OCI-LY1 (cell line): ENCODE data around the gene FRK.

Source experiments
- H2AFZ ChIP-seq: fragments of 200-600 bp; sonication (generic), shearing (Covaris generic); 2 replicates; pipeline ENCODE4 v1.6.0; 2014; ENCODE audit warnings: antibody characterized with exemption, mild to moderate bottlenecking, low read length
- H3F3A ChIP-seq: fragments of 200-600 bp; sonication (generic), shearing (Covaris generic); 2 replicates; pipeline ENCODE4 v1.6.0; 2014; ENCODE audit warnings: mild to moderate bottlenecking, antibody characterized with exemption, low read length, moderate library complexity; ENCODE audit not compliant: insufficient read depth
- H3K27ac ChIP-seq: fragments of 200-600 bp; sonication (generic); 2 replicates; pipeline ENCODE4 v1.5.1; 2014; ENCODE audit warnings: low read length, mixed run types, mild to moderate bottlenecking, low read depth; ENCODE audit not compliant: poor library complexity, severe bottlenecking
- H3K27me3 ChIP-seq: fragments of 200-600 bp; sonication (generic); 2 replicates; pipeline ENCODE4 v1.6.0; 2014; ENCODE audit warnings: antibody characterized with exemption, mild to moderate bottlenecking, low read length, moderate library complexity; ENCODE audit not compliant: insufficient read depth
- H3K36me3 ChIP-seq: fragments of 200-600 bp; sonication (generic); 2 replicates; pipeline ENCODE4 v1.6.1; 2014; ENCODE audit warnings: mild to moderate bottlenecking, antibody characterized with exemption, low read length, moderate library complexity, mixed read lengths; ENCODE audit not compliant: insufficient read depth
- H3K4me1 ChIP-seq: fragments of 200-600 bp; sonication (generic); 2 replicates; pipeline ENCODE4 v1.5.1; 2014; ENCODE audit warnings: mild to moderate bottlenecking, low read length, moderate library complexity; ENCODE audit not compliant: insufficient read depth, severe bottlenecking
- H3K4me2 ChIP-seq: fragments of 200-600 bp; sonication (generic), shearing (Covaris generic); 2 replicates; pipeline ENCODE4 v1.6.1; 2014; ENCODE audit warnings: low read length
- H3K4me3 ChIP-seq: fragments of 200-600 bp; sonication (generic); 2 replicates; pipeline ENCODE4 v1.5.1; 2014; ENCODE audit warnings: low read length, low read depth, mild to moderate bottlenecking, mixed read lengths; ENCODE audit not compliant: poor library complexity, severe bottlenecking
- H3K79me2 ChIP-seq: fragments of 200-600 bp; shearing (Covaris generic); 2 replicates; pipeline ENCODE4 v1.6.1; 2016; ENCODE audit warnings: mixed run types, low read length, mixed read lengths; ENCODE audit not compliant: insufficient read depth
- H3K9ac ChIP-seq: fragments of 200-600 bp; sonication (generic), shearing (Covaris generic); 2 replicates; pipeline ENCODE4 v1.6.1; 2014; ENCODE audit warnings: mild to moderate bottlenecking, low read length, mixed read lengths
- H3K9me2 ChIP-seq: fragments of 200-600 bp; sonication (generic), shearing (Covaris generic); 2 replicates; pipeline ENCODE4 v1.6.1; 2014; ENCODE audit warnings: low read depth, mild to moderate bottlenecking, low read length, mixed read lengths
- H3K9me3 ChIP-seq: fragments of 200-600 bp; shearing (Covaris generic); 2 replicates; pipeline ENCODE4 v1.6.1; 2014; ENCODE audit warnings: low read length, mixed read lengths
- H4K20me1 ChIP-seq: fragments of 200-600 bp; sonication (generic), shearing (Covaris generic); 2 replicates; pipeline ENCODE4 v1.6.0; 2016; ENCODE audit warnings: mild to moderate bottlenecking, low read length; ENCODE audit not compliant: insufficient read depth
- CTCF ChIP-seq: fragments of 200-600 bp; sonication (generic), shearing (Covaris generic); IDR thresholded peaks from 2 replicates; pipeline ENCODE4 v1.5.1; 2017; ENCODE audit warnings: mild to moderate bottlenecking, antibody characterized with exemption, low read length, moderate library complexity, mixed read lengths
- EZH2 ChIP-seq: fragments of 200-600 bp; sonication (generic), shearing (Covaris generic); IDR thresholded peaks from 2 replicates; pipeline ENCODE4 v1.8.0; 2017; ENCODE audit warnings: borderline replicate concordance, mixed run types, mild to moderate bottlenecking, antibody characterized with exemption, low read length, moderate library complexity, mixed read lengths

Gene FRK

GRCh38 chr6:116105247-116105646 lies 44.6 kb upstream of the FRK start:
- no peaks in the 10 kb centered on the region for H4K20me1 ChIP-seq
- H3K27ac ChIP-seq, result no peak overlapping the region
- H2AFZ ChIP-seq, result no peak overlapping the region
- no peaks in the 10 kb centered on the region for H3K27me3 ChIP-seq
- no peaks in the 10 kb centered on the region for H3K9me3 ChIP-seq
- H3K9me2 ChIP-seq, result no peaks in the 10 kb centered on the region
- no peaks in the 10 kb centered on the region for H3K79me2 ChIP-seq
- peaks cover 12% of the 10 kb centered on the region; the same call in 1 of the 2 replicates for H3K36me3 ChIP-seq
- H3K4me3 ChIP-seq, result no peak overlapping the region
- TF ChIP-seq CTCF, result no peak
- no peak for TF ChIP-seq EZH2
- peaks cover 25% of the 10 kb centered on the region for H3K4me1 ChIP-seq
- H3F3A ChIP-seq, result no peaks in the 10 kb centered on the region
- no peak overlapping the region for H3K4me2 ChIP-seq
- H3K9ac ChIP-seq, result no peak overlapping the region

DNA sequence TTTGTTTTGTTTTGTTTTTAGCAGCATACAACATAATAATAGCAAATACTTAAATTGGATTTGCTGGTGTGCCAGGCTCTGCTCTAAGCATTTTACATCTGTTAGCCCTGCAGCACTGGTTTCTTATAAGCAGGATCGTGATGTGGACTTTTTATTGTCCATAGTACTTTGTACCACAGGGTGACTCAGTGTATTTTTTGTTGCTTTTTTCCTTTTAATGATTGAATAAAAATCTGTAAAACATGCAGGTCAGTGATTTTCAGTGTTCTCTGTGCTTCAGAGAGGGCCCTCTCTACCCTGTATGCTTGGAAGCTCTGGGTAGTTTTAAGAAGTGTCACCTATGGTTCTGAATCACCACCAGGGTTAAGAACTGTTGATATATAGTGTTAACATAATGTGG lies 43.9 kb upstream of the FRK start:
- Histone ChIP-seq H3K4me3 (no peak overlapping the region), H3K4me1 (peaks cover 31% of the 10 kb centered on the region), H3K36me3 (peaks cover 9% of the 10 kb centered on the region; the same call in 1 of the 2 replicates), H3K27me3 (no peaks in the 10 kb centered on the region), H3K27ac (no peak overlapping the region), H3K9me3 (no peaks in the 10 kb centered on the region), H3K79me2 (no peaks in the 10 kb centered on the region), H3F3A (no peaks in the 10 kb centered on the region; the same call in 1 of the 2 replicates), H4K20me1 (no peaks in the 10 kb centered on the region), H3K9me2 (no peaks in the 10 kb centered on the region), H2AFZ (no peak overlapping the region), H3K4me2 (no peak overlapping the region), H3K9ac (no peak overlapping the region)
- TF ChIP-seq EZH2, result no peak
- no peak for TF ChIP-seq CTCF

DNA sequence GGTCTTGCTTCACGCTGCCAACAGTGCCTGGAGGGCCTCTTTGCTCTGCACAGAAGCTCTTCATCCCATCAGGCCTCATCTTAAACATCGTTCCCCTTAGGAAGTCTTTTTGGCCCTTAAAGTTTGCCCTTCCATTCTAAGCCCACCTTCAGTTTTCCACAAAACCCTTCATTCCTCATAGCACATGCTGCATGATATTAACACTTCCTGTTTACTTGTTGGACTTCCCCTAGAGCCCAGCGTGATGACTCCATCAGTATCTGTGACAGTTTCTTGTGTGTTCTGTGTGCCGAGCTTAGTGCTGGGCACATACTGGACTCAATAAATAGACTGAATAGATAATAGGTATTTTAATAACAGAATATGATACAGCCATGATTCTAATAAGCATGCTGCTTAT lies 42.2 kb upstream of the FRK start:
- Histone ChIP-seq H3K9ac (no peak overlapping the region; the same call in 1 of the 2 replicates), H3K27ac (no peak overlapping the region)
- TF ChIP-seq CTCF, result no peak
- no peak for TF ChIP-seq EZH2

More for the DNA sequence above, 42.2 kb upstream of the FRK start:
- H3K27me3 ChIP-seq, result no peaks in the 10 kb centered on the region
- H3K79me2 ChIP-seq, result no peaks in the 10 kb centered on the region
- H3F3A ChIP-seq, result no peaks in the 10 kb centered on the region; the same call in 1 of the 2 replicates
- H3K36me3 ChIP-seq, result peaks cover 5% of the 10 kb centered on the region; the same call in 1 of the 2 replicates
- no peak overlapping the region for H2AFZ ChIP-seq
- H3K9me2 ChIP-seq, result no peaks in the 10 kb centered on the region
- peak overlapping the region; percentile 73; the same call in 1 of the 2 replicates for H3K4me2 ChIP-seq
- H3K4me3 ChIP-seq, result no peak overlapping the region
- no peaks in the 10 kb centered on the region for H3K9me3 ChIP-seq
- peaks cover 31% of the 10 kb centered on the region for H3K4me1 ChIP-seq
- no peaks in the 10 kb centered on the region for H4K20me1 ChIP-seq
